ENCODE measurements around the gene AFF3. TPM values are rescaled to one million over a fixed set of nuclear protein-coding genes. Genes with fewer than 3 reads are reported as not detected.

The AFF3 gene
- total and polyA plus RNA-seq, 2 donors (not counting 1 experiment from before 2014, with no cell fraction given), result 0.50 to 2.5 TPM

GRCh38 chr2:99605036-99605435 lies 537.4 kb downstream of the AFF3 start:
- H3K4me2 ChIP-seq (ENCODE audit: extremely low read depth, insufficient read depth, low read length), result no peak overlapping the region
- peak in 1 of 2 donors; percentile 59 for DNase-seq (ENCODE audit: low read depth in 2 of 2)
- peaks cover 3% of the 10 kb centered on the region for H3K4me1 ChIP-seq (ENCODE audit: control insufficient read depth, extremely low read depth, insufficient read depth, low read length)
- no peaks in the 10 kb centered on the region for H3K36me3 ChIP-seq (ENCODE audit: control insufficient read depth, insufficient read depth, low read length)
- H3K27me3 ChIP-seq (ENCODE audit: control insufficient read depth, insufficient read depth, low read length), result no peaks in the 10 kb centered on the region
- no peaks in the 10 kb centered on the region for H4K20me1 ChIP-seq (ENCODE audit: control insufficient read depth, extremely low read depth, insufficient read depth, low read length)
- H3K9ac ChIP-seq (ENCODE audit: insufficient read depth, low read length), result no peak overlapping the region
- H3K4me3 ChIP-seq (replicated peaks in 1 of 4; ENCODE audit: control extremely low read depth in 1 of 4, insufficient read depth in 1 of 4, low read depth in 3 of 4, low read length in 4 of 4), result no peak overlapping the region
- H3K79me2 ChIP-seq (ENCODE audit: control insufficient read depth, insufficient read depth, low read length), result no peaks in the 10 kb centered on the region
- no peak overlapping the region for H3K27ac ChIP-seq (ENCODE audit: insufficient read depth, low read length)
- no peaks in the 10 kb centered on the region for H3K9me3 ChIP-seq (ENCODE audit: control insufficient read depth, insufficient read depth, low read depth, low read length)
- TF ChIP-seq, protein P1, sequence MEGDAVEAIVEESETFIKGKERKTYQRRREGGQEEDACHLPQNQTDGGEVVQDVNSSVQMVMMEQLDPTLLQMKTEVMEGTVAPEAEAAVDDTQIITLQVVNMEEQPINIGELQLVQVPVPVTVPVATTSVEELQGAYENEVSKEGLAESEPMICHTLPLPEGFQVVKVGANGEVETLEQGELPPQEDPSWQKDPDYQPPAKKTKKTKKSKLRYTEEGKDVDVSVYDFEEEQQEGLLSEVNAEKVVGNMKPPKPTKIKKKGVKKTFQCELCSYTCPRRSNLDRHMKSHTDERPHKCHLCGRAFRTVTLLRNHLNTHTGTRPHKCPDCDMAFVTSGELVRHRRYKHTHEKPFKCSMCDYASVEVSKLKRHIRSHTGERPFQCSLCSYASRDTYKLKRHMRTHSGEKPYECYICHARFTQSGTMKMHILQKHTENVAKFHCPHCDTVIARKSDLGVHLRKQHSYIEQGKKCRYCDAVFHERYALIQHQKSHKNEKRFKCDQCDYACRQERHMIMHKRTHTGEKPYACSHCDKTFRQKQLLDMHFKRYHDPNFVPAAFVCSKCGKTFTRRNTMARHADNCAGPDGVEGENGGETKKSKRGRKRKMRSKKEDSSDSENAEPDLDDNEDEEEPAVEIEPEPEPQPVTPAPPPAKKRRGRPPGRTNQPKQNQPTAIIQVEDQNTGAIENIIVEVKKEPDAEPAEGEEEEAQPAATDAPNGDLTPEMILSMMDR (conservative IDR thresholded peaks at IDR 0.05 in 1 of 2, IDR thresholded peaks at IDR 0.05 in 1 of 2; ENCODE audit: low read depth in 1 of 2, low read length in 2 of 2), result no peak
- TF ChIP-seq EZH2 (IDR thresholded peaks at IDR 0.05; ENCODE audit: low read length, missing control alignments), result no peak
- no peak overlapping the region for H2AFZ ChIP-seq (ENCODE audit: low read length)

DNA sequence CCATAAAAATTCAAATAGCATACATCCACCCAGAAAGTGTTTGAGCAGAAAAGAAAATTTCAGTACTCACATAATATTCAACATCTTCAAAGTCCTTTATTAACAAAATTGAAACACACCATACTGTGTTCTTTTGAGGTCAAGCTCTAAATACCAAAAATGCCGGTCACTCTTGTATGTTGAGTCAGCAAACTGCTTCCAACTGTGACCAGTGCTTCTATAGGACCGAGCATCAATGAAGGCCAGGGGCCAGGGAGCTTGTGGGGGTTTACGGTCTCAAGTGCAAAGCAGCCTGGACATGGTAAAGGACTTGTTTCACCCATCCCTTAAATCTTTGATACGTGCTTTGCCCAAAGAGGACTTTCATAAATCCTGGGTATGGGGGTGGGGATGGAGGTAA lies 539.9 kb downstream of the AFF3 start:
- peak; percentile 59 to 90 for DNase-seq (ENCODE audit: low read depth in 2 of 2)
- no peaks in the 10 kb centered on the region for H3K79me2 ChIP-seq (ENCODE audit: control insufficient read depth, insufficient read depth, low read length)
- no peak overlapping the region for H2AFZ ChIP-seq (ENCODE audit: low read length)
- no peak overlapping the region for H3K4me2 ChIP-seq (ENCODE audit: extremely low read depth, insufficient read depth, low read length)
- H3K27me3 ChIP-seq (ENCODE audit: control insufficient read depth, insufficient read depth, low read length), result no peaks in the 10 kb centered on the region
- no peaks in the 10 kb centered on the region for H3K36me3 ChIP-seq (ENCODE audit: control insufficient read depth, insufficient read depth, low read length)
- no peak overlapping the region for H3K9ac ChIP-seq (ENCODE audit: insufficient read depth, low read length)
- H3K4me1 ChIP-seq (ENCODE audit: control insufficient read depth, extremely low read depth, insufficient read depth, low read length), result peaks cover 3% of the 10 kb centered on the region
- no peaks in the 10 kb centered on the region for H3K9me3 ChIP-seq (ENCODE audit: control insufficient read depth, insufficient read depth, low read depth, low read length)
- H4K20me1 ChIP-seq (ENCODE audit: control insufficient read depth, extremely low read depth, insufficient read depth, low read length), result no peaks in the 10 kb centered on the region
- no peak for TF ChIP-seq EZH2 (IDR thresholded peaks at IDR 0.05; ENCODE audit: low read length, missing control alignments)
- TF ChIP-seq, protein P1 (conservative IDR thresholded peaks at IDR 0.05 in 1 of 2, IDR thresholded peaks at IDR 0.05 in 1 of 2; ENCODE audit: low read depth in 1 of 2, low read length in 2 of 2), result no peak
- H3K27ac ChIP-seq (ENCODE audit: insufficient read depth, low read length), result no peak overlapping the region
- H3K4me3 ChIP-seq (replicated peaks in 1 of 4; ENCODE audit: control extremely low read depth in 1 of 4, insufficient read depth in 1 of 4, low read depth in 3 of 4, low read length in 4 of 4), result no peak overlapping the region

GRCh38 chr2:99600981-99601651 lies 541.3 kb downstream of the AFF3 start:
- Histone ChIP-seq H3K9me3 (ENCODE audit: control insufficient read depth, insufficient read depth, low read depth, low read length) (no peaks in the 10 kb centered on the region), H3K27ac (ENCODE audit: insufficient read depth, low read length) (no peak overlapping the region), H3K36me3 (ENCODE audit: control insufficient read depth, insufficient read depth, low read length) (no peaks in the 10 kb centered on the region), H3K4me2 (ENCODE audit: extremely low read depth, insufficient read depth, low read length) (peak overlapping the region; percentile 13), H2AFZ (ENCODE audit: low read length) (no peak overlapping the region), H3K9ac (ENCODE audit: insufficient read depth, low read length) (no peak overlapping the region), H3K4me3 (replicated peaks in 1 of 4; ENCODE audit: control extremely low read depth in 1 of 4, insufficient read depth in 1 of 4, low read depth in 3 of 4, low read length in 4 of 4) (no peak overlapping the region), H3K27me3 (ENCODE audit: control insufficient read depth, insufficient read depth, low read length) (no peaks in the 10 kb centered on the region), H3K79me2 (ENCODE audit: control insufficient read depth, insufficient read depth, low read length) (no peaks in the 10 kb centered on the region), H3K4me1 (ENCODE audit: control insufficient read depth, extremely low read depth, insufficient read depth, low read length) (peaks cover 3% of the 10 kb centered on the region), H4K20me1 (ENCODE audit: control insufficient read depth, extremely low read depth, insufficient read depth, low read length) (no peaks in the 10 kb centered on the region)
- no peak for TF ChIP-seq EZH2 (IDR thresholded peaks at IDR 0.05; ENCODE audit: low read length, missing control alignments)
- TF ChIP-seq, protein P1 (conservative IDR thresholded peaks at IDR 0.05 in 1 of 2, IDR thresholded peaks at IDR 0.05 in 1 of 2; ENCODE audit: low read depth in 1 of 2, low read length in 2 of 2), result no peak
- DNase-seq (ENCODE audit: low read depth in 2 of 2), result peak in 1 of 2 donors; percentile 48

Measured in fibroblast of lung (primary cell).